Activated naive CD4-positive, alpha-beta T cell treated with anti-CD3 and anti-CD28 coated beads, Interleukin-2, amount 10 ng/mL, durations not matched to agents 7 days and 5 days (primary cell): ENCODE measurements around the gene RFX3.
"Not testable (repeated sequence)": the region's sequence is repeated elsewhere in the genome, so short reads cannot be mapped to it uniquely, and the experiment has no call there.

Experiments
- CTCF ChIA-PET: fragments of 350-600 bp; sonication (Branson Sonifier 250); formaldehyde crosslinking; loops from one replicate; lab custom pipeline; 2021; ENCODE audit warnings: antibody characterized with exemption; lab: Charles Lee
- DNase-seq: peaks from one replicate; pipeline ENCODE4 v3.0.0-alpha.2; 2020
- H3K27ac Mint-ChIP-seq: one replicate; pipeline ENCODE4 v1.8.0; 2021; ENCODE audit warnings: mild to moderate bottlenecking, moderate library complexity, mixed read lengths
- H3K27me3 Mint-ChIP-seq: one replicate; pipeline ENCODE4 v1.8.0; 2021; ENCODE audit warnings: mild to moderate bottlenecking, mixed read lengths
- H3K36me3 Mint-ChIP-seq: one replicate; pipeline ENCODE4 v1.8.0; 2021; ENCODE audit warnings: mixed read lengths
- H3K4me1 Mint-ChIP-seq: one replicate; pipeline ENCODE4 v1.8.0; 2021; ENCODE audit warnings: mixed read lengths
- H3K4me3 Mint-ChIP-seq: one replicate; pipeline ENCODE4 v1.8.0; 2021; ENCODE audit warnings: mild to moderate bottlenecking, moderate library complexity, mixed read lengths
- H3K9me3 Mint-ChIP-seq: one replicate; pipeline ENCODE4 v1.8.0; 2021; ENCODE audit warnings: mixed read lengths

RFX3 gene

GRCh38 chr9:3312595-3312994, 213.2 kb downstream of the RFX3 start:
- not testable (repeated sequence) for H3K4me1 Mint-ChIP-seq, H3K4me3 Mint-ChIP-seq, H3K36me3 Mint-ChIP-seq, H3K9me3 Mint-ChIP-seq, H3K27ac Mint-ChIP-seq, H3K27me3 Mint-ChIP-seq, DNase-seq
- CTCF ChIA-PET, result interaction anchor here (0.6 kb wide), 1 partner anchor 12 kb away, joined by 3 read pairs; no protein-coding TSS in a partner anchor

DNA sequence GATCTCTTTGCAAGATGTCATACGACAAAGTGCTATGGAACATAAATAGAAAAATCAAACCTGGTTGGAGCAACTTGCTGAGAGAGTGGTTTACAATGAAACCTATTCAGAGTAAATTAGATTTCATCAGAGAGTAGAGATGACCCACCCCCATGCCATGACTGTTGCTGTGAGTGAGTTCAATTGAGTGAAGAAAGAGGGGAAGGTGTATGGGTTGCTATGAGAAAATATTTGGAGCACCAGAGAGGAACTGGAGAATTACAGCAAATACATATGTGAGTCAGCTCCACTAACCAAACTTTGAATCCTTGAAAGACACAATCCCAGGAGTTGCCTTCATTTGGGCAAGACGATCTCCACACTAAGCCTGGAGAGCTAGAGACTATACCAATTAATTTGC, 217.2 kb downstream of the RFX3 start:
- Mint-ChIP-seq H3K9me3 (peaks cover 2% of the 10 kb centered on the region), H3K4me3 (no peak overlapping the region), H3K27me3 (no peaks in the 10 kb centered on the region), H3K4me1 (no peaks in the 10 kb centered on the region), H3K36me3 (peaks cover 3% of the 10 kb centered on the region), H3K27ac (no peak overlapping the region)
- no peak for DNase-seq
- CTCF ChIA-PET, result no interaction called here

- H3K36me3 Mint-ChIP-seq, DNase-seq, H3K27ac Mint-ChIP-seq, H3K4me1 Mint-ChIP-seq, H3K27me3 Mint-ChIP-seq, H3K9me3 Mint-ChIP-seq, H3K4me3 Mint-ChIP-seq, CTCF ChIA-PET: not testable (repeated sequence)
Measured at GRCh38 chr9:3304388-3304787, 221.4 kb downstream of the RFX3 start.

GRCh38 chr9:3299872-3300271, 225.9 kb downstream of the RFX3 start:
- H3K36me3 Mint-ChIP-seq, result no peaks in the 10 kb centered on the region
- no peak overlapping the region for H3K27ac Mint-ChIP-seq
- H3K4me3 Mint-ChIP-seq, result no peak overlapping the region
- CTCF ChIA-PET, result interaction anchor here (0.6 kb wide), 1 partner anchor 78 kb away, joined by 3 read pairs; no protein-coding TSS in a partner anchor
- H3K9me3 Mint-ChIP-seq, result no peaks in the 10 kb centered on the region
- no peak for DNase-seq
- H3K27me3 Mint-ChIP-seq, result no peaks in the 10 kb centered on the region
- no peaks in the 10 kb centered on the region for H3K4me1 Mint-ChIP-seq

GRCh38 chr9:3296536-3296935, 229.3 kb downstream of the RFX3 start:
- no peaks in the 10 kb centered on the region for H3K27me3 Mint-ChIP-seq
- H3K9me3 Mint-ChIP-seq, result no peaks in the 10 kb centered on the region
- H3K27ac Mint-ChIP-seq, result no peak overlapping the region
- peaks cover 7% of the 10 kb centered on the region for H3K36me3 Mint-ChIP-seq
- no peak for DNase-seq
- CTCF ChIA-PET, result no interaction called here
- H3K4me1 Mint-ChIP-seq, result no peaks in the 10 kb centered on the region
- no peak overlapping the region for H3K4me3 Mint-ChIP-seq

DNA sequence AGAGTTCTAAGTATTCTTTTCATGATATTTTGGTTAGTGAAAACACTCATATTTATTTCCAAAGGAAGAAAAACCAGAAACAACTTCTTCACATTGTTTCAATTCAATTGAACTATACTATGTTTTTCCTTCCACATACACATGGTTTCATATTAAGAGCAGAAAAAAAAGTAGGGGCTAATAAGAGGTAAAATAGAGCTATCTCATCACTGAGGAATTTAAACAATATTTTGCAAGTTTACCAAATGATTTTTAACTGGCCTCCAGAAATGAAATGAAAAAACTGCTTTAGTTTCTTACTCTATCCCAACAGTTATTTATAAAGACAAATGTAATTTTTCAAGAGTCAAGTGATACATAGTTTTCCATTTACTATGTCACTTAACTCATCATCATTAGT, 233.5 kb downstream of the RFX3 start:
- peaks cover 4% of the 10 kb centered on the region for H3K9me3 Mint-ChIP-seq
- no peak overlapping the region for H3K27ac Mint-ChIP-seq
- DNase-seq, result no peak
- H3K4me3 Mint-ChIP-seq, result no peak overlapping the region
- H3K27me3 Mint-ChIP-seq, result no peaks in the 10 kb centered on the region
- H3K36me3 Mint-ChIP-seq, result peaks cover 17% of the 10 kb centered on the region
- H3K4me1 Mint-ChIP-seq, result no peaks in the 10 kb centered on the region
- CTCF ChIA-PET, result no interaction called here

- no peak overlapping the region for H3K27ac Mint-ChIP-seq
- no peaks in the 10 kb centered on the region for H3K27me3 Mint-ChIP-seq
- H3K4me1 Mint-ChIP-seq, result no peaks in the 10 kb centered on the region
- H3K9me3 Mint-ChIP-seq, result peaks cover 4% of the 10 kb centered on the region
- no peak for DNase-seq
- peaks cover 22% of the 10 kb centered on the region for H3K36me3 Mint-ChIP-seq
- CTCF ChIA-PET, result no interaction called here
- H3K4me3 Mint-ChIP-seq, result no peak overlapping the region
Measured at GRCh38 chr9:3290231-3290840, 235.5 kb downstream of the RFX3 start.

- Mint-ChIP-seq H3K4me3 (no peak overlapping the region), H3K4me1 (no peaks in the 10 kb centered on the region), H3K9me3 (peaks cover 4% of the 10 kb centered on the region), H3K27me3 (no peaks in the 10 kb centered on the region), H3K36me3 (peaks cover 25% of the 10 kb centered on the region), H3K27ac (no peak overlapping the region)
- no peak for DNase-seq
- CTCF ChIA-PET, result no interaction called here
Measured at GRCh38 chr9:3288686-3289085, 237.1 kb downstream of the RFX3 start.

DNA sequence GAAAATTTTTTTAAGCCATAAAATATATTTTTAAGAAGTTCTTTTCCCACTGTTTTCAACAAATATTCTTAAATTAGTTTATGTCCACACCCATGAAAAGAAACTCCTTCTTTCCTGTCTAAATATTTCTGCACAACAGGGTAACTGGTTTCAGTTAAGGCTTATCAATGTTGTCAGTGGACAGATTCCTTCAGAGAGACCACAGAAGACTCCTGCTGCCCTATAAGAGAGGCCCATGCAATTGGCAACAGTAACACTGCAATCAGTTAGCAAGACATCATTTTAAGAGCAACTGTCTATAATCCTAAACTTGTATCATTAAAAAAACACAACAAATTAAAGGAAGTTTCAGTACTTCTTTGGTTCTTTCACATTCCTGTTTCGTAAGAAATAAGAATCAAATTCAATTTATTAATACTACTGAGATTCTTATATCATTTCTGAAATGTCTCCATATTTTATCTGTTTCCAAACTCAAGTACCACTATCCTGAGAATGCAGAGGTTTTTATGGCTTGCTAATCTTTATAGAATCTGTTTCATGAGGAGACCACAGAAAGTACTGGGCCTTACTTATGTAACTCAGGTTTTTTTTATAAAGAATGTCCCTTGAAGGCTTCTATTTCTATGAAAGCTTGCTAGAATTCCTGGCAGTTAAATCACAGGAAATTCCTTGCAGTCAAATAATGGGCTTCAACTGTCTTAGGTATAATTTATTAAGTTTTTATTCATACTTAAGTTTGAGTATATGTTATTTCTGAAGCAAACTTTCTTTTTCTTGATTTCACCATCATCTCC, 240.2 kb downstream of the RFX3 start:
- Mint-ChIP-seq H3K36me3 (peaks cover 15% of the 10 kb centered on the region), H3K9me3 (peaks cover 4% of the 10 kb centered on the region), H3K27ac (no peak overlapping the region), H3K27me3 (no peaks in the 10 kb centered on the region), H3K4me3 (no peak overlapping the region), H3K4me1 (no peaks in the 10 kb centered on the region)
- no peak for DNase-seq
- CTCF ChIA-PET, result no interaction called here

DNA sequence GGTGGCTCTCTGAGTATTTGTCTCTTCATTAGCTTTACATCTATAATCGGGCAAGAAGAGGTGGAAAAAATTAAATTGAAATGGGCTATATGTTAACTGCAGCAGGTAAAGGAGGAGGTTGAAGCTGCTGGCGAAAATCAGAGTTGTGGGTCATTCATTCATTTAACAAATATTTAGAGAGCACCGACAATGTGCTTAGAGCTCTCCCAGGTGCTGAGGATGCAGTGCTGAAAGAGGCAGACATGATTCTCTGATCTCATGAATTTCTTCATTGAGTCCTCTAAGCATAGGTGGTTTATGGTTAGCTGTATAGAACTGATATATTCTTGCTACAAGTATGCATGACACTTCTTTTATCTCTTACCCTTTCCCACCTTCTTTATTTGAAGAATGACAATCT, 243.4 kb downstream of the RFX3 start:
- Mint-ChIP-seq H3K27me3 (no peaks in the 10 kb centered on the region), H3K9me3 (peaks cover under 1% of the 10 kb centered on the region), H3K27ac (no peak overlapping the region), H3K4me3 (no peak overlapping the region), H3K4me1 (no peaks in the 10 kb centered on the region), H3K36me3 (peaks cover 9% of the 10 kb centered on the region)
- CTCF ChIA-PET, result no interaction called here
- DNase-seq, result no peak

DNA sequence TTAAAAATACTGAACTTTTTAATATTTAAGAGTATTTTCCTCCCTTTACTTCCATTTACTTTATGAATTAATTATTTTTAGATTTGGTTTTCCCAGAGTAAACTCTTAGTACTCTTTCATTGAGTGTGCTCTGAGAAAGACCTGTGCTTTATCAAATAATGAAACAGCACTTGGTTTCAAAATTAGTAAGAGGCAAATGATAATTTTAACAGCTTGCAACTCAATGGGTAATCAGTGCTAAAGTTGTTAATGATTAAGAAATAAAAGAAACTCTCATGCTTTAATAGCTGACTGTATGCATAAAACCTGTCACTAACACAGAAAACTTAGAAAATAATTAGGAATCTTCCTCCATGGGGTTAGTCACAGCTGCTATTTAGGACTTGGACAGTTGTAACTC, 244.4 kb downstream of the RFX3 start:
- CTCF ChIA-PET, result no interaction called here
- no peak for DNase-seq
- Mint-ChIP-seq H3K36me3 (peaks cover 3% of the 10 kb centered on the region), H3K27ac (no peak overlapping the region), H3K4me1 (no peaks in the 10 kb centered on the region), H3K4me3 (no peak overlapping the region), H3K27me3 (no peaks in the 10 kb centered on the region), H3K9me3 (no peaks in the 10 kb centered on the region)

- no peaks in the 10 kb centered on the region for H3K9me3 Mint-ChIP-seq
- CTCF ChIA-PET, result no interaction called here
- H3K36me3 Mint-ChIP-seq, result no peaks in the 10 kb centered on the region
- H3K27ac Mint-ChIP-seq, result no peak overlapping the region
- H3K4me3 Mint-ChIP-seq, result no peak overlapping the region
- no peak for DNase-seq
- no peaks in the 10 kb centered on the region for H3K27me3 Mint-ChIP-seq
- H3K4me1 Mint-ChIP-seq, result no peaks in the 10 kb centered on the region
Measured at GRCh38 chr9:3277200-3277599, 248.6 kb downstream of the RFX3 start.

DNA sequence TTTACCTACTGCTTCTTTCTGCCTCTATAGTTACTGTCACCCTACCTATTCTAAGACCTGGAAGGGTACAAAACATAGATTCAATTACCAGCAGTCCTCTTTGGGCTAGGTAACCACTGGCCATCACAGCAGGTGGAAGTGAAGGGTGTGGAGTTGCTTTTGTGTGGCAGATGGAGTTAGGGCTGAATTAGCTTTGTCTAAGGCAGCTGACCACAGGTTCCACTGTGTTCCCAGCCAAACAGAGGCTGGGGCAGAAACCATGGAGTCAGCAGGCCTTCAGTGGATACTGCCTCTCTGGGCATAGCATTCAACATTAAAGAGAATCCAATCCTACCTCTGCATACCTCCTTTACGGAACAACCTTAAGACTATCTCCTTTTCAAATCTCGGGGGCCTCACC, 254.2 kb downstream of the RFX3 start:
- H3K27ac Mint-ChIP-seq, result no peak overlapping the region
- peaks cover 11% of the 10 kb centered on the region for H3K36me3 Mint-ChIP-seq
- H3K4me1 Mint-ChIP-seq, result no peaks in the 10 kb centered on the region
- H3K4me3 Mint-ChIP-seq, result no peak overlapping the region
- CTCF ChIA-PET, result no interaction called here
- DNase-seq, result no peak
- no peaks in the 10 kb centered on the region for H3K27me3 Mint-ChIP-seq
- no peaks in the 10 kb centered on the region for H3K9me3 Mint-ChIP-seq

GRCh38 chr9:3271157-3271556, 254.6 kb downstream of the RFX3 start:
- peaks cover 11% of the 10 kb centered on the region for H3K36me3 Mint-ChIP-seq
- no peaks in the 10 kb centered on the region for H3K4me1 Mint-ChIP-seq
- no peak overlapping the region for H3K27ac Mint-ChIP-seq

GRCh38 chr9:3268223-3268622, 257.6 kb downstream of the RFX3 start:
- no peak overlapping the region for H3K4me3 Mint-ChIP-seq
- CTCF ChIA-PET, result no interaction called here
- peaks cover 11% of the 10 kb centered on the region for H3K36me3 Mint-ChIP-seq
- no peak overlapping the region for H3K27ac Mint-ChIP-seq
- H3K9me3 Mint-ChIP-seq, result no peaks in the 10 kb centered on the region
- no peaks in the 10 kb centered on the region for H3K4me1 Mint-ChIP-seq
- DNase-seq, result no peak
- H3K27me3 Mint-ChIP-seq, result no peaks in the 10 kb centered on the region

More at GRCh38 chr9:3271157-3271556, 254.6 kb downstream of the RFX3 start:
- no peak for DNase-seq
- Mint-ChIP-seq H3K9me3 (no peaks in the 10 kb centered on the region), H3K4me3 (no peak overlapping the region), H3K27me3 (no peaks in the 10 kb centered on the region)
- CTCF ChIA-PET, result interaction anchor here (0.7 kb wide), 1 partner anchor 8 kb away, joined by 4 read pairs; no protein-coding TSS in a partner anchor
